NCI-H2107 (cell line): ENCODE data around the gene EEF1AKMT3.

Source experiments
- DNase-seq: peaks from one replicate; lab custom pipeline; 2025; lab: John Stamatoyannopoulos, UW

Gene EEF1AKMT3

GRCh38 chr12:57735198-57735855, 37.1 kb upstream of the EEF1AKMT3 start:
- peak; percentile 27 for DNase-seq

GRCh38 chr12:57735952-57736740, 36.3 kb upstream of the EEF1AKMT3 start:
- no peak for DNase-seq

- no peak for DNase-seq
Observed at GRCh38 chr12:57736741-57737466, 35.5 kb upstream of the EEF1AKMT3 start.

GRCh38 chr12:57737467-57738460, 34.6 kb upstream of the EEF1AKMT3 start:
- no peak for DNase-seq

GRCh38 chr12:57738661-57739237, 33.7 kb upstream of the EEF1AKMT3 start, which contains the start of gene AGAP2:
TSS of gene AGAP2 (minus strand) at chr12:57738742. CDS start at chr12:57738246, 496 bp downstream.
- DNase-seq, result no peak

GRCh38 chr12:57739387-57739786, 33.0 kb upstream of the EEF1AKMT3 start:
- no peak for DNase-seq

- no peak for DNase-seq
Observed at GRCh38 chr12:57739914-57740538, 32.4 kb upstream of the EEF1AKMT3 start.

GRCh38 chr12:57740656-57741412, 31.6 kb upstream of the EEF1AKMT3 start:
- DNase-seq, result no peak

- DNase-seq, result no peak
Observed at GRCh38 chr12:57741413-57741789, 31.0 kb upstream of the EEF1AKMT3 start.

GRCh38 chr12:57741844-57742738, 30.3 kb upstream of the EEF1AKMT3 start:
- no peak for DNase-seq

- no peak for DNase-seq
Observed at GRCh38 chr12:57743769-57744168, 28.6 kb upstream of the EEF1AKMT3 start.

GRCh38 chr12:57744194-57744776, 28.1 kb upstream of the EEF1AKMT3 start:
- DNase-seq, result peak; percentile 94

GRCh38 chr12:57744777-57745484, 27.5 kb upstream of the EEF1AKMT3 start, which contains the start of gene TSPAN31:
TSS of gene TSPAN31 (plus strand) at chr12:57745039. CDS start at chr12:57745155, 116 bp downstream.
- DNase-seq, result peak; percentile 98

GRCh38 chr12:57745485-57745881, 26.9 kb upstream of the EEF1AKMT3 start:
- no peak for DNase-seq

GRCh38 chr12:57746025-57746424, 26.4 kb upstream of the EEF1AKMT3 start:
- DNase-seq, result no peak

GRCh38 chr12:57749061-57749460, 23.4 kb upstream of the EEF1AKMT3 start:
- no peak for DNase-seq

GRCh38 chr12:57750561-57751431, 21.6 kb upstream of the EEF1AKMT3 start:
- no peak for DNase-seq
